CD4-positive, alpha-beta T cell treated with Interferon gamma for 1 hour (primary cell): ENCODE measurements around the gene TAF11L2.
"Not testable (repeated sequence)": the region's sequence is repeated elsewhere in the genome, so short reads cannot be mapped to it uniquely, and the experiment has no call there.

Experiments
- DNase-seq: peaks from one replicate; pipeline ENCODE4 v3.0.0-alpha.2; 2020

The TAF11L2 gene

GRCh38 chr5:17497931-17498330 is at the start of gene TAF11L2:
Gene TAF11L2, plus strand, starts transcription at chr5:17498231.
- DNase-seq: not testable (repeated sequence)

GRCh38 chr5:17448877-17449276 is 49.2 kb upstream of the TAF11L2 start:
- no peak for DNase-seq

GRCh38 chr5:17452936-17453335 is 45.1 kb upstream of the TAF11L2 start:
- DNase-seq: no peak

- no peak for DNase-seq
Measured at GRCh38 chr5:17455942-17456341, 42.1 kb upstream of the TAF11L2 start.

GRCh38 chr5:17461793-17462192 is 36.2 kb upstream of the TAF11L2 start:
- no peak for DNase-seq

GRCh38 chr5:17463653-17464052 is 34.4 kb upstream of the TAF11L2 start:
- DNase-seq: no peak

- DNase-seq: no peak
Measured at GRCh38 chr5:17470064-17470463, 28.0 kb upstream of the TAF11L2 start.

GRCh38 chr5:17475064-17475463 is 23.0 kb upstream of the TAF11L2 start:
- not testable (repeated sequence) for DNase-seq

- DNase-seq: no peak
Measured at GRCh38 chr5:17477043-17477442, 21.0 kb upstream of the TAF11L2 start.

- no peak for DNase-seq
Measured at GRCh38 chr5:17477573-17478265, 20.3 kb upstream of the TAF11L2 start.

- no peak for DNase-seq
Measured at GRCh38 chr5:17481378-17481777, 16.7 kb upstream of the TAF11L2 start.

GRCh38 chr5:17482790-17483189 is 15.2 kb upstream of the TAF11L2 start:
- DNase-seq: no peak

- DNase-seq: not testable (repeated sequence)
Measured at GRCh38 chr5:17486464-17487173, 11.4 kb upstream of the TAF11L2 start.

GRCh38 chr5:17487174-17487512 is 10.9 kb upstream of the TAF11L2 start:
- no peak for DNase-seq

GRCh38 chr5:17491257-17491656 is 6.8 kb upstream of the TAF11L2 start:
- DNase-seq: not testable (repeated sequence)

GRCh38 chr5:17492770-17493169 is 5.3 kb upstream of the TAF11L2 start:
- DNase-seq: no peak

GRCh38 chr5:17497446-17497845 is 585 bp upstream of the TAF11L2 start:
- DNase-seq: no peak

- DNase-seq: no peak
Measured at GRCh38 chr5:17511775-17512325, 13.8 kb downstream of the TAF11L2 start.

- not testable (repeated sequence) for DNase-seq
Measured at GRCh38 chr5:17517526-17517925, 19.5 kb downstream of the TAF11L2 start.

GRCh38 chr5:17518067-17518466 is 20.0 kb downstream of the TAF11L2 start, which contains the start of gene TAF11L3:
Gene TAF11L3, plus strand, starts transcription at chr5:17518367.
- not testable (repeated sequence) for DNase-seq

GRCh38 chr5:17519508-17519907 is 21.5 kb downstream of the TAF11L2 start:
- DNase-seq: not testable (repeated sequence)

- DNase-seq: not testable (repeated sequence)
Measured at GRCh38 chr5:17521501-17521900, 23.5 kb downstream of the TAF11L2 start, which contains the start of gene TAF11L4. Gene TAF11L4, plus strand, starts transcription at chr5:17521801.

GRCh38 chr5:17524935-17525334 is 26.9 kb downstream of the TAF11L2 start, which contains the start of gene TAF11L5:
Gene TAF11L5, plus strand, starts transcription at chr5:17525235.
- not testable (repeated sequence) for DNase-seq

GRCh38 chr5:17526504-17526903 is 28.5 kb downstream of the TAF11L2 start:
- peak; percentile 20 for DNase-seq
